ENCODE data around the gene LCOR.
"Not testable (repeated sequence)": the region's sequence is repeated elsewhere in the genome, so short reads cannot be mapped to it uniquely, and the experiment has no call there.

Gene LCOR

GRCh38 chr10:96840841-96841518 lies 8.9 kb downstream of the LCOR start:
- DNase-seq: peak; percentile 30

GRCh38 chr10:96842896-96843723 lies 11.0 kb downstream of the LCOR start:
- no peak for DNase-seq

- no peak for DNase-seq
These were observed 11.7 kb downstream of the LCOR start for GRCh38 chr10:96843823-96844222.

DNA sequence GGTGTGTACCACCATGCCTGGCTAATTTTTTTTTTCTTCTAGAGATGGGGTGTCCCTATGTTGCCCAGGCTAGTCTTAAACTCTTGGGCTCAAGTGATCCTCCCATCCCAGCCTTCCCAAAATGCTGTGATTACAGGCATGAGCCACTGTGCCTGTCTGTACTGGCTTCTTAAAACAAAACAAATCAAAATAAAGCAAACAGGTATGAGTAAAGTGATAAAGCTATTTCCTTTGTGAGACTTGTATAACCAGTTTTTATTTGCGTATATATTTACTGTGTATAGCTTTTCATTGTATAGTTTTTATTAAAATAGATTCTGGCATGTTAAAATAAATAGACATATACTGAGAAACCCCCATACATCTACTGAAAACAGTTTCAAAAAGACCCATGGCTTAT lies 14.3 kb downstream of the LCOR start:
- no peak for DNase-seq

DNA sequence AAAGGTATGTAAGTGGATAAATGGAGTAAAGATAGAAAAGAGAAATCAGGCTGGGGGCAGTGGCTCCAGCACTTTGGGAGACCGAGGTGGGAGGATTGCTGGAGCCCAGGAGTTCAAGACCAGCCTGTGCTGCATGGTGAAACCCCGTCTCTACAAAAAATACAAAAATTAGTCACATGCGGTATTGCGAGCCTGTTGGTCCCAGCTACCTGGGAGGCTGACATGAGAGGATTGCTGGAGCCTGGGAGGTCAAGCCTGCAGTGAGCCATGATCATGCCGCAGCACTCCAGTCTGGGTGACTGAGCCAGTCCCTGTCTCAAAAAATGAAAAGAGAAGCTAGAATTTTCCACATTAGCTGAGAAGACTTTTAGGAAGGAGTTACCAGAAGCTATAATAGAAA lies 14.8 kb downstream of the LCOR start:
- DNase-seq: no peak

GRCh38 chr10:96847356-96847755 lies 15.3 kb downstream of the LCOR start:
- DNase-seq: not testable (repeated sequence)

DNA sequence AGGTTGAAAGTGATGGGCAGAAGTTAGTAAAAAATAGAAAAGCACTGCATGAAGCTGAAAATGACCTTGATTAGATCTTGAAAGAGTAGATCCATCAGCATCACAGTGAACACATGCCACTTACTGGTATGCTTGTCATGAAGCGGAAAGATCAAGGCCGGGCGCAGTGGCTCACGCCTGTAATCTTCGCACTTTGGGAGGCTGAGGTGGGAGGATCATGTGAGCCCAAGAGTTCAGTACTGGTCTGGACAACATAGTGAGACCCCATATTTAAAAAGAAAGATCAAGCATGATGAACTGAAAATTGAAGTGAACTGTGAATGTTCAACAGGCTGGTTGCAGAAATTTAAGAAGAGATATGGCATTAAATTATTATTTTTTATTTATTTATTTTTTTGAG lies 18.0 kb downstream of the LCOR start:
- DNase-seq: no peak

- no peak for DNase-seq
These were observed 18.7 kb downstream of the LCOR start for GRCh38 chr10:96850825-96851224.

DNA sequence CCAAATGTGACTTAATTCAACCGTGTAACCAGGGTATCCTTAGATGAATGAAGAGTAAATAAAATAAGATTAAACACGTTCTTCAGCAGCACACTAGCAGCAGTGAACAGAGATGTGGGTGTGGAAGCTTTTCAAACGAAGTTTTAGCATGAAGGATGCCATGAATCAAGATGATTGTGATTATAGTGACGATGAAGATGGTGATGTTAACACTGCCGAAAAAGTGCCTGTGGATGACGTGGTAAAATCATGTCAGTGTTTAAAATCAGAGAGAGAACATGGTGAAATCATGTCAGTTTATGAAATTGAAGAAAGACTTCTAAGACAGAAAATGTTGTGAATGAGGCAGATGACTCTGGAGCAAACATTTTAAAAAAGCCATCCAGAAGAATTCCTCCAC lies 19.2 kb downstream of the LCOR start:
- no peak for DNase-seq

GRCh38 chr10:96856317-96856716 lies 24.2 kb downstream of the LCOR start:
- DNase-seq: no peak

DNA sequence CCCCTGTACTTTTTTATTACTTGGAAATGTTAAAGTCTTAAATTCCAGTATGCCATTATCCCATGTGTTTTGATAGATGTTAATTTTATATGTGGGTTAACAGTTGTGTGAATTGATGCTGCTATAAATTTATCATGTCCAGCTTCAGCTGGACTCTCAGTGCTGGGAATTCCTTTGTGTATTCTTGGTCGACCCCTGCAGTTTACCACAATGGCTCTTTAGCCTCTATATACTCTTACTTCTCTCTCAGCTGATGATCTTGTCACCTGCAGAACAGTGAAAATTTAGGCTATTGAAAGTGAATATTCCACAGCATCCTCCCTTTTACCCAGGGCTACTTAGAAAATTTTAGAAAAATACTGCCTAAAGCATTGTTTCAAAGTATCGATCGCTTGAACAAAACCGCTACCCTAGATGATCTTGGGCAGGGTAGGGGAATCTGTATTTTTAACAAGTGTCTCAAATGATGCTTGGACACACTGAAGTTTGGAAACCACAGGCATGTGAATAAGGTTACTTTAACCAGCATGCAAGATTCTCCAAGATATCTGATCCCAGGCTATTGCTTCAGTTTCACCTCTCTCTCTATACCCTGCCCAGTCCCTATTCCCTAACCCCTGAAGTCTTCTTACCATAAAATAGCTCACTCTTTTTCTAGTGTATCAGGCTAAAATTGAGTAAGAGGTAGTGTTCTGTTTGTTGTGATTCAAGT lies 25.4 kb downstream of the LCOR start:
- DNase-seq: no peak

DNA sequence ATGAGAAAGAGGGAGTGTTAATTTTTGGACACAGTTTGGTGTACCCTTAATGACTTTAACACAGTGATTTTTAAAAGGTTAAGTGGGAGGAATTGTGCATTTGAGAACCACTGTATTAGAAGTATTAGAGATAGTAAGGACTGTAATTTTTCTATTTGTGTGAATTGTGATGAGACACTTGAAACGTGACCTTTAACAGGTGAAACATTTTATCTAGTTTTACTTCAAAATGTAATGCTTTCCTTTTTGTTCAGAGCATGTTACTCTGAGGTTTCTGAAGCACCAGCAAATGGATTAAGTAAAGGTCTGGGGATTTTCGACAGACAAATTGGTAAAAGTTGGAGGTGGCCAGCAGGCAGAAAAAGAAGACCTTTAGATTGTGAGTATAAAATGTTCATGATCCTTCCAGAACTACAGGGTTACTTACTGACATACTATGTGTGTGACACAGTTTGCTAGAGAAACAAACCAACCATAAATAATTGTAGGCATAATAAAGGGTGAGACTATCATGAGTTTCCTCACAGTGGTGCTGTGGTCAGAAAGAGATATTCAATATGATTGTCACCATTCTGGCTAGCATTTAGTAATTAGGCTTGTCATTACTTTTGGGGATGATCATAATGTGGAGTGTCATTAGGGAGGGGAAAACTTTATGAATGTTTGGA lies 26.1 kb downstream of the LCOR start:
- DNase-seq: no peak

- DNase-seq: no peak
These were observed 26.6 kb downstream of the LCOR start for GRCh38 chr10:96858706-96859050.

GRCh38 chr10:96860631-96861277 lies 28.7 kb downstream of the LCOR start:
- DNase-seq: no peak

DNA sequence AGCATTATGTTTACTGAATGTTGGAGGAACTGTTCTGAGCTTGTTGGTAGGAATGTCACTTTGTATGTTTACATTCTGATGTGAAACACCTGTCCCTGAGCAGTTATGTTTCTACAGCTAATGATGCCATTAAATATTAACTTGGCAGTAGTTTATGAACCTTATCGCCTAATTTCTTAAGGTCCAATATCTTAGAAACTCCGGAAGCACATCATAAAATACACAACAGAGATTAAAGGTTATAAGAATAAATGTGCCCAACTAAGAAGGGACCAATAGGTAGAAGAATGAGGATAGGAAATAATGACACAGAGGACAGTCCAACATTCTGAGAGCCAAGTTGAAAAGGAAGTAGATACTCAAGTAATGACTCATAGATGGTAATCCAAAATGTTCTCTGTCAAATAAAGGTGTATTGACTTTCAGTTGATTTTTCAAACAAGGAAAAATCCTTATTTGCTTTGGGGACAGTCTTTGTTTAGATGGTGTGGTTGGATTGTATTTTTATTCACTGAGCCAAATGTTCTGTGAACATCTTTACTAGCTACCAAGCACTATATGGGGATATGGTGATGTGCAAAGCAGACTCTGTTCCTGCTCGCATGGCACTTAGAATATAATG lies 31.9 kb downstream of the LCOR start:
- peak; percentile 15 for DNase-seq

GRCh38 chr10:96873086-96873485 lies 41.0 kb downstream of the LCOR start:
- DNase-seq: no peak

DNA sequence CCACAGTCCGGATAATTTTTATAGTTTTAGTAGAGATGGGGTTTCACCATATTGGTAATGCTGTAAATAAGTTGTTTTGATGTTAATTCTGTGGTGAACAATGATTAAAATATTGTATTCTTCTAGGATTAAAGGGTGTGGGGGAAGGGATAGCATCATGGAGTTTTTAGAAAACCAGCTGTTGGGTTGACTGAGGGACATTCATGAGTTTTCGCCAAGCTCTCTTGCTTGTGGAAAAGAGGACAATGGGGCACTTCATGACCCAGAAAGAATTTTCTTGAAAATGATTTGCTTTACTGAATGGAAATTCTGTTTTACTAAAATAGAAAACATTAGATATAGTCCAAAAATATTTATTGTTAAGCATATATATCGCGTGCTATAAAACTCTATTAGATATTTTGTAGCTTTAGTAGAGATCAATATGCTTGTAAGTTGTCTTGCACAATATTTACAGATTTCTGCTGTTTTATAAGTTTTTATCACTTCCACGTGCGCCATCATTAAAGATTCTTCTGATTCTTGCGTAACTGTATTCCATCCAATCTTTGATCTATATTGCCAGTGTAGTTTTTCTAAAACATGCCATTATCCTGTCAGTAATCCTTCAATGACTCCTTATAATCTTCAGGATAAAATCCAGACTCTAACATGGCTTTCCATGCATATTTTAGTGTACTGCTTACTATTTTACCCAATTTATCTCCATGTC lies 41.8 kb downstream of the LCOR start:
- no peak for DNase-seq

DNA sequence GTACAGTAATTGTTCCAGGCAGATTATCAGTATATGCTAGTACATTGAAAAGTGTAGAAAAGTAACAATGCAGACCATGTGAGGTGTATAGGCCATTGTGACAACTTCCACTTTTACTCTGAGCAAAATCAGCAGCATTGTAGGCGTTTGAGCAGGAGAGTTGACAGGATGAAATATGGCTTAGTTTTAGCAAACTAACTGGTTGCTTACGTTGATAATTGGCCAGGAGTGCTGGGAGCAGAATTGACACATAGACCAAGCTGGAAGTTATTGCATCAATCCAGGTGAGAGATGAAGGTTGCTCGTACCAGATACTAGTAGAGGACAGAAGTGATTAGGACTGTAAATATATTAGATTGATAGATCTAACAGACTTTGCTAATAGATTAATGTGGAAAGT lies 46.0 kb downstream of the LCOR start:
- DNase-seq: no peak

DNA sequence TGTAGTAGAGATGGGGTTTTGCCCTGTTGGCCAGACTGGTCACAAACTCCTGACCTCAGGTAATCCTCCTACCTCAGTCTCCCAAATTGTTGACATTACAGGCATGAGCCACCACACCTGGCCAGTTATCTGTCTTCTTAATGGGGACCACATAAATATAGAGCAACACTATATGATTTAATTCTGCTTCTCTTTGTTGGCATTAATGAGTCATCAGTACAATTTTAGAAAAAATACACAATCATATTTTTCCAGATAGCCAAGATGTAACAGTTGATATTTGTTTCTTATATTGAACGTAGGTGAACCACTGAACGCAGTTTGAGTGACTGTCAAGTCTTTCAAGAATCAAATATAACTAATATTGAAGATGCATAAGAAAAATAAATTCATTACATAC lies 48.5 kb downstream of the LCOR start:
- no peak for DNase-seq

GRCh38 chr10:96889415-96890171 lies 57.5 kb downstream of the LCOR start:
- DNase-seq: no peak

DNA sequence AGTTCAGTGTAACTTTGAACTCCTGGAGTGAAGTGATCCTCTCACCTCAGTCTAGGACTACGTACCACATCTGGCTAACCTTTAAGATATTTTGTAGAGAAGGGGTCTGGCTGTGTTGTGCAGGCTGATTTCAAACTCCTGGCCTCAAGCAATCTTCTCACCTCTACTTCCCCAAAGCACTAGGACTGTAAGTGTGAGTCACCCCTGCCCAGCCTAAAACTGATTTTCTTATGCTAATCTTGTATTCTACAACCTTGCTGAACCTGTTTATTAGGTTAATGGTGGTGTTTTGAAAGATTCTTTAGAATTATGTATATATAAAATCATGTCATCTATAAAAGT lies 58.0 kb downstream of the LCOR start:
- peak; percentile 36 for DNase-seq
